Natural killer cell treated with Interleukin-12 subunit alpha and Interleukin-12 subunit beta and Interleukin-15 and Interleukin-18, amount 100 ng/mL, for 72 hours (primary cell): ENCODE results near the gene OMG. TPM values are rescaled to one million over a fixed set of nuclear protein-coding genes. Genes with fewer than 3 reads are reported as not detected.

Experiments
- total RNA-seq, 2 donors: library from RNA; stranded (reverse); gene quantifications; one replicate each; pipeline ENCODE4 v1.2.3, GENCODE V29; 2022

The OMG gene
- total RNA-seq, 2 donors from 2014 or later: 0.48 to 1.4 TPM

Other genes starting within 250 kb of the OMG start
- gene NF1, start 202.3 kb downstream of the OMG start, total RNA-seq: 10 to 100 TPM; 34.6 to 45.1 TPM
- gene EVI2B, start 16.8 kb upstream of the OMG start, total RNA-seq: 10 to 100 TPM; 16.3 to 28.0 TPM
- 10 to 100 TPM in 1 of 2 donors, 1 to 10 TPM in 1; 6.2 to 13.8 TPM for gene EVI2A, start 24.4 kb upstream of the OMG start, total RNA-seq
- 10 to 100 TPM; 16.2 to 21.6 TPM for gene RAB11FIP4, start 94.4 kb upstream of the OMG start, total RNA-seq